RWPE1 (cell line): Measurements from ENCODE around the gene ASB10.

Experiments
- CTCF ChIA-PET: fragments of 350-600 bp; sonication (Branson Sonifier 250); formaldehyde crosslinking; extraction: SDS; loops from one replicate; lab custom pipeline; 2021; lab: Yijun Ruan, JAX
- POLR2A ChIA-PET: fragments of 400-600 bp; formaldehyde crosslinking; extraction: SDS; loops from one replicate; lab custom pipeline; 2020; ENCODE audit warnings: antibody characterized with exemption; ENCODE audit not compliant: low non-redundant PET; lab: Yijun Ruan, JAX
- DNase-seq: peaks from one replicate; pipeline ENCODE4 v3.0.0; 2012; ENCODE audit warnings: low spot score
- H3K27ac ChIP-seq: fragments of 450-650 bp; 2 replicates; pipeline ENCODE4 v1.5.1; 2017
- TF ChIP-seq, protein P1 (sequence below): fragments of 450-650 bp; conservative IDR thresholded peaks from 2 replicates; pipeline ENCODE4 v1.5.1; 2017; ENCODE audit warnings: low read depth, mild to moderate bottlenecking

ASB10 gene

DNA sequence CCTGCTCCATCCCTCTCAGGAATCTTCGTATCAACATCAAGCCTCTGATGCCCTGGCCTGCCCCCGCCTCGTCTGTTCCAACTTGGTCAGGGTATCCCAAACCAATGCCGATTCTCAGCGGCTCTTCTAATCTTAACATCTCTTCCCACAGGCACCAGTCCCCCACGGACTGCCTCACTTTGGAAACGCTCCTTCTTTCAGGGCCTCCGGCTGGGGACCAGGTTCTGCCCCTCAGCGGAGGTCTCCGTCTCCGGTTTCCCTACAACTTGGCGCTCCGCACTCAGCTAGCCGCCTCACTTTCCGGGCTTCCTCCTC is 39.5 kb upstream of the ASB10 start:
- no peak for DNase-seq
- TF ChIP-seq, protein P1, sequence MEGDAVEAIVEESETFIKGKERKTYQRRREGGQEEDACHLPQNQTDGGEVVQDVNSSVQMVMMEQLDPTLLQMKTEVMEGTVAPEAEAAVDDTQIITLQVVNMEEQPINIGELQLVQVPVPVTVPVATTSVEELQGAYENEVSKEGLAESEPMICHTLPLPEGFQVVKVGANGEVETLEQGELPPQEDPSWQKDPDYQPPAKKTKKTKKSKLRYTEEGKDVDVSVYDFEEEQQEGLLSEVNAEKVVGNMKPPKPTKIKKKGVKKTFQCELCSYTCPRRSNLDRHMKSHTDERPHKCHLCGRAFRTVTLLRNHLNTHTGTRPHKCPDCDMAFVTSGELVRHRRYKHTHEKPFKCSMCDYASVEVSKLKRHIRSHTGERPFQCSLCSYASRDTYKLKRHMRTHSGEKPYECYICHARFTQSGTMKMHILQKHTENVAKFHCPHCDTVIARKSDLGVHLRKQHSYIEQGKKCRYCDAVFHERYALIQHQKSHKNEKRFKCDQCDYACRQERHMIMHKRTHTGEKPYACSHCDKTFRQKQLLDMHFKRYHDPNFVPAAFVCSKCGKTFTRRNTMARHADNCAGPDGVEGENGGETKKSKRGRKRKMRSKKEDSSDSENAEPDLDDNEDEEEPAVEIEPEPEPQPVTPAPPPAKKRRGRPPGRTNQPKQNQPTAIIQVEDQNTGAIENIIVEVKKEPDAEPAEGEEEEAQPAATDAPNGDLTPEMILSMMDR = no peak
- ChIA-PET POLR2A (no interaction called here), CTCF (no interaction called here)
- peak overlapping the region; percentile 90 for H3K27ac ChIP-seq

- TF ChIP-seq, protein P1 = no peak
- no peak for DNase-seq
- ChIA-PET POLR2A (no interaction called here), CTCF (no interaction called here)
- H3K27ac ChIP-seq = peak overlapping the region; percentile 90
Observed at GRCh38 chr7:151225948-151226510, 39.0 kb upstream of the ASB10 start.

- DNase-seq = no peak
- POLR2A ChIA-PET = no interaction called here
- H3K27ac ChIP-seq = no peak overlapping the region
- TF ChIP-seq, protein P1 = no peak
- CTCF ChIA-PET = no interaction called here
Observed at GRCh38 chr7:151223728-151224127, 36.7 kb upstream of the ASB10 start.

DNA sequence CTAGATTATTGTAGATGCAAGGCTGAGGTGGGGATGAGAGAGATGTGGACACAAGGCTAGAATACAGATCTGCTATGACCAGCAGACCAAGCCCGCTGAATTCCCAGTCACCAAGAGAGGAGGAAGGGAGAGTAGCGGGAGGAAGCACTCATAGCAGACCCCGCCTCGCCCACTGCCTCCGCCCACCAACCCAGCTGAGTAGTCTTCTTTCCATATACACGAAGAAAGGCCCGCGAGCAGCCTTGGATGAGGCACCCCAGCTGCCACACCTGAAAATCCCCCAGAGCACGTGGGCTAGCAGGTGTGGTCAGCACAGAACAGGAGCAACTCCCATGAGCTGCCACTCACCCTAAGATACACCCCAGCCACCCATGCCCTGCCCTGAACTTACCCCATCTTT is 31.1 kb upstream of the ASB10 start:
- TF ChIP-seq, protein P1 = no peak
- ChIA-PET CTCF (no interaction called here), POLR2A (no interaction called here)
- no peak for DNase-seq
- H3K27ac ChIP-seq = no peak overlapping the region

- no peak overlapping the region for H3K27ac ChIP-seq
- POLR2A ChIA-PET = no interaction called here
- no peak for DNase-seq
- CTCF ChIA-PET = no interaction called here
- TF ChIP-seq, protein P1 = no peak
Observed at GRCh38 chr7:151215396-151215795, 28.3 kb upstream of the ASB10 start.

DNA sequence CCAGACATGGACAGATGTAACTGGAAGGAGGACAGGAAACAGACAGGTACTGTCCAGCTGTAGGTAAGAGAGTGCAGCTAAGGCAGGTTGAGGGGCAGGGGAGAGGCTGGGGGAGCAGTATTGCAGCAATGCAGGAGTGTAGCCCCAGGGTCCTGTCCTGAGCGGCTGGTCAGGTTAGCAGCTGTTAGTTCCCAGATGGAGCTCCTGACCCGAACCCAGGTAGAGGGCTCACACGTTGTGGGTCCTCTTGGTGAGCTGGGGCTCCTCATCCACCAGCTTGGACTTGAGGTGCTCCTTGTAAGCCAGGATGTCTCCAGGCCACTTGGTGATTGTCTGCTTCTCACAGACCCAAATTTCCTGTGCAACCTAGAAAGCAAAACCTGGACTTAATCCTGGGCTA is 26.8 kb upstream of the ASB10 start:
- POLR2A ChIA-PET = no interaction called here
- DNase-seq = no peak
- H3K27ac ChIP-seq = peak overlapping the region; percentile 5; the same call in 1 of the 2 replicates

More for the DNA sequence above, 26.8 kb upstream of the ASB10 start:
- TF ChIP-seq, protein P1 = no peak
- CTCF ChIA-PET = no interaction called here
